ENCODE measurements around the gene NDUFV1.

DNA sequence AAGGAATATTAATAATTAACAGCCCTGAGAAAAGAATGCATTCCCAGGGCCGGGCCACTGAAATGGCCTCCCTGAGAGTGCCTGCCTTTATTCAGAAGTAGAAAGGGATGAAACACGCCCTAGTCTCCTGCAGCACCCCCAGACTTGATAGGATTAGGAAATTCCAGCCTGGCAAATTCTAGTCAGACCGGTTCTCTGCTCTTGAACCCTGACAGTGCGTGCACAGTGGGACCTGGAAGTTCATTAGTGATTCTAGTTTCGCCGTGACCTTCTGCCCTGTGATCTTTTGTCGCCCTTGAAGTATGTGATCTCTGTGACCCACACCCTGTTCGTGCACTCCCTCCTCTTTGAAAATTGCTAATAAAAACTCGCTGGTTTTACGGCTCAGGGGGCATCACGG lies 25.3 kb upstream of the NDUFV1 start:
- TF ChIP-seq, protein P1, sequence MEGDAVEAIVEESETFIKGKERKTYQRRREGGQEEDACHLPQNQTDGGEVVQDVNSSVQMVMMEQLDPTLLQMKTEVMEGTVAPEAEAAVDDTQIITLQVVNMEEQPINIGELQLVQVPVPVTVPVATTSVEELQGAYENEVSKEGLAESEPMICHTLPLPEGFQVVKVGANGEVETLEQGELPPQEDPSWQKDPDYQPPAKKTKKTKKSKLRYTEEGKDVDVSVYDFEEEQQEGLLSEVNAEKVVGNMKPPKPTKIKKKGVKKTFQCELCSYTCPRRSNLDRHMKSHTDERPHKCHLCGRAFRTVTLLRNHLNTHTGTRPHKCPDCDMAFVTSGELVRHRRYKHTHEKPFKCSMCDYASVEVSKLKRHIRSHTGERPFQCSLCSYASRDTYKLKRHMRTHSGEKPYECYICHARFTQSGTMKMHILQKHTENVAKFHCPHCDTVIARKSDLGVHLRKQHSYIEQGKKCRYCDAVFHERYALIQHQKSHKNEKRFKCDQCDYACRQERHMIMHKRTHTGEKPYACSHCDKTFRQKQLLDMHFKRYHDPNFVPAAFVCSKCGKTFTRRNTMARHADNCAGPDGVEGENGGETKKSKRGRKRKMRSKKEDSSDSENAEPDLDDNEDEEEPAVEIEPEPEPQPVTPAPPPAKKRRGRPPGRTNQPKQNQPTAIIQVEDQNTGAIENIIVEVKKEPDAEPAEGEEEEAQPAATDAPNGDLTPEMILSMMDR (conservative IDR thresholded peaks at IDR 0.05; ENCODE audit: low read depth, low read length): no peak
- TF ChIP-seq EZH2 (IDR thresholded peaks at IDR 0.05; ENCODE audit: borderline replicate concordance, low read depth, low read length, poor library complexity, severe bottlenecking): no peak

Measured in A673 (cell line).